Muscle of leg (tissue), 11 donors: ENCODE results near the gene ALPG. TPM values are rescaled to one million over a fixed set of nuclear protein-coding genes. Genes with fewer than 3 reads are reported as not detected.
"Not testable (repeated sequence)": the region's sequence is repeated elsewhere in the genome, so short reads cannot be mapped to it uniquely, and the experiment has no call there.

Source experiments
- DNase-seq: peaks from one replicate; pipeline ENCODE4 v3.0.0; 2013
- H3K27ac ChIP-seq: one replicate; pipeline ENCODE4 v1.5.1; 2013; ENCODE audit warnings: mild to moderate bottlenecking, low read length, control low read depth
- H3K27me3 ChIP-seq: one replicate; pipeline ENCODE4 v1.6.1; 2013; ENCODE audit warnings: low read length; ENCODE audit not compliant: control insufficient read depth, insufficient read depth
- H3K36me3 ChIP-seq: one replicate; pipeline ENCODE4 v1.6.1; 2013; ENCODE audit warnings: low read length; ENCODE audit not compliant: control insufficient read depth, insufficient read depth
- H3K4me1 ChIP-seq: one replicate; pipeline ENCODE4 v1.6.1; 2013; ENCODE audit warnings: low read length; ENCODE audit not compliant: control insufficient read depth, insufficient read depth
- H3K4me3 ChIP-seq: one replicate; pipeline ENCODE4 v1.5.1; 2013; ENCODE audit warnings: low read length, control low read depth
- H3K9me3 ChIP-seq: replicated peaks from 2 replicates; pipeline ENCODE4 v1.6.1; 2013; ENCODE audit warnings: low read depth, low read length; ENCODE audit not compliant: control insufficient read depth
- WGBS: methylation state at CpG from one replicate; pipeline ENCODE4 v1.1.5; 2013; ENCODE audit warnings: missing lambda C conversion rate; ENCODE audit not compliant: insufficient coverage; 5-methylcytosine and 5-hydroxymethylcytosine counted together
- polyA plus RNA-seq, 8 donors: library from polyadenylated mRNA; unstranded; fragments of 120-200 nt; gene quantifications; one replicate each; pipeline versions ENCODE4 v1.2.1 to v1.2.3, GENCODE V29; 2013; ENCODE audit warnings: inconsistent platforms in 1 of 8, low replicate concordance in 1 of 8; ENCODE audit not compliant: insufficient read length in 8 of 8, insufficient read depth in 1 of 8
- total RNA-seq: library from RNA; stranded (reverse); fragments of 120-200 nt; gene quantifications from one replicate; pipeline ENCODE4 v1.2.4, GENCODE V29; 2013

ALPG gene
- total and polyA plus RNA-seq, 9 donors, result not detected

DNA sequence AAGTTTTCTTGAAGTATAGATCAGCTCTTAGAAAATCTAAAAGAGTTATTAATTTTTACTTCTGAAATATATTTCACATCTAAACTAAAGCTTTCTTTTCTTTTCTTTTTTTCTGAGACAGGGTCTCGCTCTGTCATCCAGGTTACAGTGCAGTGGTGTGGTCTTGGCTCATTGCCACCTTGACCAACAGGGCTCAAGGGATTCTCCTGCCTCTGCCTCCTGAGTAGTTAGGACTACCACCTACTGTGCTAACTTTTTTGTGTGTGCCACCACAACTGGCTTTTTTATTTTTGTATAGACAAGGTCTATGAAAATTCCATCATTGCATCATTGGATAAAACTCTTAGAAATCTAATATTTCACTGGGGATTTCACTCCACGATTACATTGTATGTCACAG is 10.0 kb upstream of the ALPG start:
- H3K4me3 ChIP-seq, result no peak overlapping the region
- no peak for DNase-seq
- H3K9me3 ChIP-seq, result no peaks in the 10 kb centered on the region
- H3K27ac ChIP-seq, result no peak overlapping the region
- no CpG with 5 or more reads among the region's 2 CpGs for WGBS
- H3K36me3 ChIP-seq, result no peaks in the 10 kb centered on the region
- H3K4me1 ChIP-seq, result no peaks in the 10 kb centered on the region
- H3K27me3 ChIP-seq, result peaks cover 34% of the 10 kb centered on the region

DNA sequence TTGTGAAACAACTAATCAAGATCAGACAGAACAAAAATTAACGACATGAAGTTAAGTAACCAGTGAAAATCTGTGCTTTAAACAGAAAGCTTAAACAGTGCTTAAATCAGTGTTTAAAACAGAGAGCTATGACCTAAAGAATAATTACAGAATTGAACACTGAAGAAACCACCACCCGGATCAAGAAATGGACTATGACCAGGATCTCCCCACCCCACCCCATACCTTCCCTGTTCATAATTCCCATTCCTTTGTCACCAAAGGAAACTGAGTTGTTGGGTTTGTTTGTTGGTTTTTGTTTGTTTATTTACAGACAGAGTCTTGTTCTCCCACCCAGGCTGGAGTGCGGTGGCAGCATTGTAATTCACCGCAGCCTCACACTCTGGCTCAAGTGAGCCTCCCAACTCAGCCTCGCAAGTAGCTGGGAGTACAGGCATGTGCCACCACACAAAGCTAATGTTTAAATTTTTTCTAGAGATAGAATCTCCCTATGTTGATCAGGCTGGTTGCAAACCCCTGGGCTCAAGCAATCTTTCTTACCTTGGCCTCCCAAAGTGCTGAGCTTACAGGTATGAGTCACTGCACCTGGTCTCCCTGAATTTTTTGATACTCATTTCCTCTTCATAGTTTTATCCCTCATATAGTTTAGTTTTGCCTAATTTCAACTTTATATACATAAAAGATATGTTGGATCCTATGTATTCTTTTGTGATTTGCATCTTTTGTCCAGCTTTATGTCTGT is 8.2 kb upstream of the ALPG start:
- Histone ChIP-seq H3K9me3 (no peaks in the 10 kb centered on the region), H3K36me3 (no peaks in the 10 kb centered on the region), H3K4me1 (no peaks in the 10 kb centered on the region), H3K27ac (no peak overlapping the region), H3K4me3 (no peak overlapping the region), H3K27me3 (peaks cover 23% of the 10 kb centered on the region)
- DNase-seq, result no peak
- no CpG with 5 or more reads among the region's 5 CpGs for WGBS

GRCh38 chr2:232400256-232401015 is 6.2 kb upstream of the ALPG start:
- H3K4me1 ChIP-seq, result no peaks in the 10 kb centered on the region
- no peak for DNase-seq
- H3K27ac ChIP-seq, result no peak overlapping the region
- H3K4me3 ChIP-seq, result no peak overlapping the region
- no peaks in the 10 kb centered on the region for H3K9me3 ChIP-seq
- peaks cover 13% of the 10 kb centered on the region for H3K27me3 ChIP-seq
- no peaks in the 10 kb centered on the region for H3K36me3 ChIP-seq
- 40% methylated on average over 1 of the region's 9 CpGs for whole genome bisulfite sequencing

DNA sequence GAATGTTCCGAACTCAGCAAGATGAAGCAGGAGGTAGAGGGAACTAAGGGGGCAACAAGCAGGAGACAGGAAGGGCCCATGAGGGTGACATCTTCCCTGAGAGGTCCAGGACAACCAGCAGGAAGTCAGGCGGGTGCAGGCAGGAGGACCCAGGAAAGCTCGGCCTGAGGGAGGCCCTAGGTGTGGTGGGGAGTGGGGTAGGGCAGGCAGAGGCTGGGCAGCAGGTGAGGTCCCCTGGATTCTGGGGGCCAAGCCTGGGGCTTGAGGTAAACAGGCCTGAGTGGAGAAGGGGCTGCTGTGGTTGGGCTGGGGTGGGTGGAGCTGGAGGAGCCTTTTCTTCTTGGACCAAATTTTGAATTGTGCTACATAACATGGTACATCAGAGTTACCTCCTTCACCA is 4.1 kb upstream of the ALPG start:
- peaks cover 10% of the 10 kb centered on the region for H3K27me3 ChIP-seq
- no peaks in the 10 kb centered on the region for H3K4me1 ChIP-seq
- WGBS, result 93% methylated on average over 3 of the region's 3 CpGs
- no peaks in the 10 kb centered on the region for H3K9me3 ChIP-seq
- DNase-seq, result no peak
- no peaks in the 10 kb centered on the region for H3K36me3 ChIP-seq
- H3K4me3 ChIP-seq, result no peak overlapping the region
- no peak overlapping the region for H3K27ac ChIP-seq

DNA sequence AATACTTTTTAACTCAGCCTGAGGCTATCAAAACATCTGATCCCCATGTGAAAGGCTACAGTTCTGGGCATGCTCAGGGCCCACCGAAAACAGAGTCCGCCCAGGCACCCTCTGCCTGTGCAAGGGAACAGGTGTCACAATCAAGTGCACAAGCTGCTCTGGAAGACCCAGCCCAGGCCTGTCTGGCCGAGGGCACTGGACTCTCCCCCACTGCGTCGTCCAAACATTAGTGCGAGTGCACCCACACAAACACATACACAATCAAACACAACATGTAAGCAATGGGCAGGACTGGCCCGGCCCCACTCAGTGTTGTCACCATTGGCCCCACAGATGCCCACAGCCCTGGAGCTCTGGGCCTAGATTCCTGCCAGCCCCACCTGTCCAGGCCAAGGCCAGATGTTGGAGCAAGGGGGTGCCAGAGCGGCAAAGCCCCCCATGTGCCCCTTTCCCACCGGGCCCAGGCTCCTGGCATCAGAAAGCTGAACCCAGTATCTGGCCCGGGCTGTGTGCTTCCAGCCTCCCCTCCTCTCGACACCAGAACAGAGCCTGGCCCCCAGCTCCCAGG is 617 bp upstream of the ALPG start:
- no peak overlapping the region for H3K4me3 ChIP-seq
- H3K36me3 ChIP-seq, result no peaks in the 10 kb centered on the region
- no peak for DNase-seq
- peaks cover 15% of the 10 kb centered on the region for H3K27me3 ChIP-seq
- no peak overlapping the region for H3K27ac ChIP-seq
- H3K4me1 ChIP-seq, result no peaks in the 10 kb centered on the region
- H3K9me3 ChIP-seq, result no peaks in the 10 kb centered on the region
- WGBS, result 88% methylated on average over 9 of the region's 11 CpGs

DNA sequence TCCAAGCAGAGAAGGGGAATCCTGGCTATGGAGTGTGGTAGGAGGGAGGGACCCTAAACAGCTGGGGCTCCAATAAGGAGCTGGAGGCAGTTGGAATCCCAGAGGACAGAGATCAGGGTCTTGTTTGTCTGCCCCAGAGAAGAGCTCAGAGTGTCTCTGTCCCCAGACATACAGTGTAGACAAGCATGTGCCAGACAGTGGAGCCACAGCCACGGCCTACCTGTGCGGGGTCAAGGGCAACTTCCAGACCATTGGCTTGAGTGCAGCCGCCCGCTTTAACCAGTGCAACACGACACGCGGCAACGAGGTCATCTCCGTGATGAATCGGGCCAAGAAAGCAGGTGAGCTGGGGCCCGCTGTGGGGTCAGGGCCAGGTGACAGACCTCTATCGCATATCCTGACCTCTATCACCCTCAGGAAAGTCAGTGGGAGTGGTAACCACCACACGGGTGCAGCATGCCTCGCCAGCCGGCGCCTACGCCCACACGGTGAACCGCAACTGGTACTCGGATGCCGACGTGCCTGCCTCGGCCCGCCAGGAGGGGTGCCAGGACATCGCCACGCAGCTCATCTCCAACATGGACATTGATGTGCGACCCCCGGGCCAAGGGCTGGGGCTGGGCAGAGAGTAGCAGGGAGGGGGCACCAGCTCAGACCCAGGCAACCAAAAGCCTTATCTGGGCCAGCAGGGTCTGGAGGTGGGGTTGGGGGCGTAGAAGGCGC is 945 bp downstream of the ALPG start:
- H3K27me3 ChIP-seq, result peaks cover 19% of the 10 kb centered on the region
- not testable (repeated sequence) for H3K27ac ChIP-seq, H3K9me3 ChIP-seq, H3K4me3 ChIP-seq, H3K36me3 ChIP-seq, H3K4me1 ChIP-seq, DNase-seq
- 92% methylated on average over 21 of the region's 30 CpGs for WGBS

- not testable (repeated sequence) for H3K9me3 ChIP-seq, H3K4me3 ChIP-seq, H3K27ac ChIP-seq, H3K4me1 ChIP-seq, H3K36me3 ChIP-seq, DNase-seq
- WGBS, result 84% methylated on average over 5 of the region's 10 CpGs
- peaks cover 21% of the 10 kb centered on the region for H3K27me3 ChIP-seq
Observed at GRCh38 chr2:232408269-232408668, 1.6 kb downstream of the ALPG start.

GRCh38 chr2:232409617-232410016 is 3.0 kb downstream of the ALPG start:
- H3K27me3 ChIP-seq, result peaks cover 26% of the 10 kb centered on the region
- 51% methylated on average over 27 of the region's 40 CpGs for WGBS

DNA sequence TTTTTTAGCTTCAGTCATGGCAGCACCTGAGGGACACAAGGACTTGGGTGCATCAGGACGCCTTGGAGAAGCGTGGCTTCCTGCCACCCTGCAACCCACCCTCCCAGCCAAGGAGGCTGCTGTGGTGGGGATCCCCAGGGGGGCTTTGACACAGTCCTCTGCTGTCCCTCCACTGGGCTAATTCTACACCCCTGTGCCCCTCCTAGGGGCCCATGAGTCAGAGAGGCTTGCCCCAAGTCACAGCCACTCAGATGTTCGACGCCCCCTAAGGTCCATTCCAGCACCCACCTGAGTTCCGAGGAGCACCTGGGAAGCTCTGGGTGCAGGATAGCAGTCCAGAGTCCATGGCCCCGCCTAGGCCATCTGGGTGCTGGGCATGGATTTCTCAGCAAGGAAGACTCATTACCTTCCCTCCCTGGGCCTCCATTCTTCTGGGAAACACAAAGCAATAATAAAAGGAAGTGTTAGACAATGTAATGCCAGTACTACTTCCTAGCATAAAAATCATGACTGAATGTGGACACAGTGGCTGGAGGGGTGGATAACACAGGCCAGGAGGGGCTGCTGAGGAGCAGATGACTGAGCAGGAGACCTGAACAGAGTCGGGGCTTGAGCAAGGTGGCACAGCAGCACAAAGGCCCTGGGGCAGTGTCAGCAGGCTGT is 3.7 kb downstream of the ALPG start:
- no peak overlapping the region for H3K27ac ChIP-seq
- no peak for DNase-seq
- H3K27me3 ChIP-seq, result peaks cover 31% of the 10 kb centered on the region
- no peaks in the 10 kb centered on the region for H3K9me3 ChIP-seq
- WGBS, result 69% methylated on average over 3 of the region's 7 CpGs
- H3K36me3 ChIP-seq, result no peaks in the 10 kb centered on the region
- H3K4me3 ChIP-seq, result no peak overlapping the region
- no peaks in the 10 kb centered on the region for H3K4me1 ChIP-seq

More at GRCh38 chr2:232409617-232410016, 3.0 kb downstream of the ALPG start:
- not testable (repeated sequence) for DNase-seq, H3K27ac ChIP-seq, H3K36me3 ChIP-seq, H3K4me3 ChIP-seq, H3K4me1 ChIP-seq, H3K9me3 ChIP-seq
